G401 (cell line): ENCODE results near the gene DKC1. TPM values are rescaled to one million over a fixed set of nuclear protein-coding genes. Genes with fewer than 3 reads are reported as not detected.

Experiments used
- DNase-seq: peaks from one replicate; pipeline ENCODE4 v3.0.0-alpha.2; 2015; ENCODE audit warnings: low spot score
- in situ Hi-C: cut with HindIII; loops from 2 replicates; pipeline ENCODE4 v1.10.0; 2016; ENCODE audit warnings: low sequenced_read_pairs, mixed read lengths
- total RNA-seq: library from RNA; depleted of rRNA; stranded (reverse); fragments of >200 nt; shearing (Covaris generic); gene quantifications from 2 replicates; pipeline ENCODE4 v1.2.3, GENCODE V29; 2014

Gene DKC1
- total RNA-seq, 1 experiment from 2014 or later, result 56.7 TPM

GRCh38 chrX:154780968-154781367 lies 18.3 kb downstream of the DKC1 start:
- in situ Hi-C loops, result no loop called here
- no peak for DNase-seq

- DNase-seq, result no peak
- in situ Hi-C loops, result no loop called here
Observed at GRCh38 chrX:154784149-154784995, 21.7 kb downstream of the DKC1 start.

GRCh38 chrX:154785716-154786115 lies 23.1 kb downstream of the DKC1 start:
- in situ Hi-C loops, result no loop called here
- DNase-seq, result no peak

DNA sequence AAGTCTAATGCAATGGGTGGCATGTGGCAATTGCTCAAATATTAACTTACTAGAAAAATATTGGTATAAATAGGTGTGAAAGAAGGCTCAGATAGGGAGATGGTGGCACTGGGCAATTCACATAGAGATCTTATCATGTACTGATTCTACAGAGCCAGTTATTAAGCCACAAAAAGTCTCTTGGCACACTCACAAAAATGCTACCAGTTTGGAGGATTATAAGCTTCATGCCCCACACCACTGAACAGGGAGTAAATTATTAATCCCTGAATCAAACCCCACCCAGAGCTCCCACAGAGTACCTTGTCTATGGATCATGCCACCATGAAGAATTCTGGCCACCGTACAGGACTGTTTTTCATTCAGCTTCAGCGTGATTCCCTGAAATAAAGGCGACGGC lies 28.8 kb downstream of the DKC1 start:
- no peak for DNase-seq
- in situ Hi-C loops, result no loop called here

GRCh38 chrX:154791939-154792338 lies 29.3 kb downstream of the DKC1 start:
- DNase-seq, result no peak

DNA sequence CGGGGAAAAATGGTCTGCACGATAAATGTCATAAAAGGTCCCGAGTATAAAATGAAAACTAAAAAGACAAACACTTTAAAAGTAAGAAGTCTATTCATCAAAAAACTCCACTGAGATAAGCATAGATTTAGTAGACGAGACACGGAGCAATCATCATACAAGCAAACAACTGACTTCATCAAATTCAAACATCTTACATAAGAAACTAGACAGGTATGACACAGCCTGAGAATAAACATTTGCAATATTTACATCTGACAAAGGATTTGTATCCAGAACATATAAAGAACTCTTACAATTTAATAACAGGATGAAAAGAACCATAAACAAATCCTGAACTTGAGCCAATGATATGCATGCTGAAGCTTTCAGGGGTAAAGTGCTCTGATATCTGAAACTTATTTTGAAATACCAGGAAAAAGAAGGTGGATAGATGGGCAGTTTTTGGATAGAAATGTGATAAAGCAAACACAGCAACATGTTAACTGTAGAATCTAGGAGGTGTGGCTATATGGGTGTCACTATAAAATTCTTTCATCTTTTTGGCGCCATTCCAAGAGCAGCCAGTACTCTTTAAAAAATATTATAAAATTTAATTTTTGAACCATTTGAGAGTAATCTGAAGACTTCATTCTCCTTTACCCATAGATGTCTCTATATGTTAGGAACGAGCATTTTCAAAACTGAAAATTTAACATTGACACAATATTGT lies 30.6 kb downstream of the DKC1 start:
- in situ Hi-C loops, result no loop called here
- no peak for DNase-seq

More at GRCh38 chrX:154791939-154792338, 29.3 kb downstream of the DKC1 start:
- in situ Hi-C loops, result no loop called here

DNA sequence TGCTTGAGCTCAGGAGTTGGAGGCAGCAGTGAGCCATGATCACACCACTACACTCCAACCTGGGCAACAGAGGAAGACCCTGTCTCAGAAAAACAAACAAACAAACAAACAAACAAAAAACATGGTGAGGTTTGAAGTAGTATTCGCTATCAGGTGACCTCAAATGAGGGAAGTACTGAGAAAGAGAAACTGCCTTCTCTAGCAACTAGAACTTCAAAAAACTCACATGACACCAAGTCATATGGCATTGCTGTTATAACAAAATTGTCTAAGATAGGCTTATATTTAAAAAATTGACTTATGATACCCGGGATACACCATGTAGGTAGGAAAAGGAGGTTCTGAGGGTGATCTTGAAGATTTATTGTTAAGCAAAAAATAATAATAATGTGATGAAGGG lies 32.4 kb downstream of the DKC1 start:
- in situ Hi-C loops, result no loop called here
- DNase-seq, result no peak

DNA sequence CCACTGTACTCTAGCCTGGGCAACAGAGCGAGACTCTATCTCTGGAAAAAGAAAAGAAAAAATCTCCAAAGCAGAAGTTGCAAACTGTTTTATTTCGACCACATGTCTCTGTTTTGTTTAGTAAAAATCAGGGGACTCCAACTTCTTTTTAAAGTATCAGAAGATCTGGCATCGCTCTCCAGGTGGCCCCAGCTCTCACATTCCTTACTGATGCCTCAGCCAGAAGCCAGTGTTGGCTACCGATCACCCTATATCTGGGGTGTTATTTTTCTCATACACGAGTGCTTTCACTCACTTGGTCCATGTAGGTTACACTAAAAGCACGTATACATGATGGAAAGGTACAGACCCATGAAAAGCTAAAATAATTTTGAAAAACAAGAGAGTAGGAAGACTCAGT lies 34.3 kb downstream of the DKC1 start:
- no peak for DNase-seq

DNA sequence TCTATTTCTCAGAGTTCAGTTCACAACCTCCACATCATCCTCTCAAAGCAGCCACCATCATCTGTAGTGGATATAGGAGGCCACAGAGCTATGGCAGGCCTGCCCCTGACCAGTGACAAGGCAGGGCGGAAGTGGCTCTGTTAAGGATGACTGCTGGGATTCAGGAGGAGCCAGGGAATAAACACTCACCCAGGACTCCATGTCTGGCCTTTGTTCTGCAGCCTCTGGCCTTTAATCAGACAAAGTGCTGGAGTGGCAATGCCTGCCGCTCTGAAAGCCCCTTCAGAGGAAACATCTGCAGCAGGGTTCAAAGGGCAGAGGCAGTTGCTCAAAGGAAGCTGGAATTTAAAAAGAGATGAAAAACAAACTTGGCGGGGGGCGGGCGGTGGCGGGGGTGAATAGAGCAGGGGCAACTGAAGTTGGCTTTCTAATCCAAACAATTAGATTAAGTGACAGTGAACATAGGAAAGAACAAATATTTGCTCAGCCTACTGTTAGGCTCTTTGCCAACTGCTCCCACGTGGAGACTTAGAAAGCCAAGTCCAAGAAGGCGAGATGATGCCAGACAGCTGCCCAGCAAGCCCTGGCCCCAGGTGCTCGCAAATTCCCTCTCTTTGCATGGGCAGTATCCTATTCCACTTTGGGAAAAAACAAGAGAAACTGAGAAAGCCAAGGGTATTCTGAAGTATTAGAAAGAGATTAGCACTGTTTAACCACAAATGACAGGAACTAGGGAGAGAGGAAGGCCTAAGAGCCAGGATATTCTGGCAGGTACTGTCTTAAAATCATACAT lies 37.1 kb downstream of the DKC1 start:
- in situ Hi-C loops, result no loop called here
- peak; percentile 4 for DNase-seq

More for the DNA sequence above, 34.3 kb downstream of the DKC1 start:
- in situ Hi-C loops, result no loop called here

DNA sequence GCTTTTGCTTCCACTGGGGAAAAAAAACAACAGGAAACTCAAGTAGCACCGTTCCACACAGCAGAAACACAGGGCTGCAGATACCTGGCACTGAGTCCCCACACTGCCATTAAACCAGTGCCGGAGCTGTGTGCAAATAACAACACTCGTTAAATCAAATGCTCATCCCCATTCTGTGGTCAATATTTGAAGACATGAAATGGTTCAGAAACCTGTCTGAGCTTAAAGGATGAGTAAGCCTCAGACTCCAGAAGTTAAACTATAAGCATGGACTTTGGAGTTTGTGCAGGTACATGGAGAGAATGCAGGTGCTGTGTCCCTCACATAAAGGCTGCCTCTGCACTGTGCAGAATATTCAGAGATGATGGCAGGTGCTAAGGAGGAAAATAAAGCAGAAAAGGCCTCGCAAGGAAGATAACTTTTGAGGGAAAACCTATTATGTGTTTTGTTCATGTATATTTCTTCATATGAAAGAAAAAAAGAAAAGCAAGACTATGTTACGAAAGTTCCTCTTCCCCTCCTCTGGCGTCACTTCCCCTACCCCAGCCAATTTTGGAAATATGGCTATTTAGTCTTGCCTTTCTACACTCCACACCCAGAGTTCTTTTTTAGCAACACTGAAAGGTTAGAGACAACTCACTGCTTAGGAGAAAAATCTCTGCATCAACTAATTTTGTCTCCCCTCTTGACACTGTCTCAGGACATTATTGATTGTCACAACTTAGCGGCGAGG lies 38.0 kb downstream of the DKC1 start:
- DNase-seq, result no peak
- in situ Hi-C loops, result no loop called here

GRCh38 chrX:154802947-154803346 lies 40.3 kb downstream of the DKC1 start:
- DNase-seq, result no peak
- in situ Hi-C loops, result no loop called here

DNA sequence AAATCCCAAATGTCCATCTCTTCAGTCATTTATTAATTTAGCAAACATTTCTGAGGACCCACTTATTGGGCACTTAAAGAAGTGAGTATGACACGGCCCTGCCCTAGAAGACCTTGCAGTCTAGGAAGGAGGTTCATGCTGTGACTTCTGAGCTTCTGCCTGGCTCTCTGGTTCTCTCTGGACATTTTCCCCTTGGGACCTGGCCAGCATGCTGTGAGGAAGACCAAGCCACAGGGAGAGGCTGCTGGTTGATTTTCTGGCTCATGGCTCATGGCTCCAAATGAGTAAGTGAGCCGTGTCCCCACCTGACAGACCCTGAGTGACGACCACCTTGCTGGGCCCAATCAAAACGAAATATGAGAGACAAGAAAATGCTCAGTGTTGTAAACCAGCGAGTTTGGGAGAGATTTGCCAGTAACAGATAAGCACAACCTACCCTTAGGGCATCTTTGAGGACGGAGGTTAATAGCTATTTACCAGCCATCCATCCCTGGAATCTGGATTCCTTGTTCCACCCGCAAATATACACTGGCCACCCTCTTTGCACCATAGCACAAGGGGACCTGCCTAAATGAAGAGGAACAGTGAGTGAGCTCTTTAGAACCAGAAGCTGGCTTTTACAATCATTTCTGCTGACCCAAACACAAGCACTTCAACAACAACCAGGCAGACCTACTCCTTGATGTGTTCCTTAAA lies 41.7 kb downstream of the DKC1 start:
- DNase-seq, result peak; percentile 22
- in situ Hi-C loops, result no loop called here

DNA sequence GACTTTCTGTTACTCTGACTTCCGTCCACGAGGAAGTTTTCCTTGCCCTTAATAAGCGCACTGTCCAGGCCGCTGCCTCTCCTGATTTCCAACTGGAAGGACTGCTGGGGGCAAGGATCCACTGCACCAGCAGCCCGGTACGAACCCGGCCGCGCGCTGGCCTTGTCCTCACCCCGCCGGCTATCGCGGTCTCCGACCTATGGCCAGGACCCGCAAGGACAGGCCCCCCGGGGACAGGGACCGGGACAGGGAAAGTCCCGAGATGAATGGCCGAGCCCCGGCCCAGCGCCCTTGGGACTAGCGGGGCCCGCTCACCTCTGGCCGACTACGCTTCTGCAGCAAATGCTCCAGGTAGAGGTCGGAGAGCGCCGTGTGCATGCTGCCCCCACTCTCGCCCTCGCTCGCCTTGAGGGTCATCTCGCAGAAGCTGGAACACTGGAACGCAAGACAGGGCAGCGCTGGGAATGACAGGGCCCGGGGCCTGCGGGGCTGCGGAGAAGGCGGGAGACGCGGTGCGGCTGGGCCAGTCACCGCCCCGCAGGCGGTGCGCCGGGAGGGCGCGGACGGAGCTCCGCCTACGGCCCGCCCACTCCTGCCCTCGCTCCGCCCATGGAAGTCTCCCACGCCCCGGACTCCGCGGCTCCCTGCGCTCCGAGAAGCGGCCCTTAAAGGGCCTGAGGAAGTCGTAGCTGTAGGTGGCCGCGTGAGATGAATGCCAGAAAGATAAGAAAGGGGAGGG lies 42.5 kb downstream of the DKC1 start, which contains the start of gene MPP1:
Gene MPP1 (minus strand): TSS at position 529 of the 739 bp plus-strand sequence. CDS start 112 bp downstream, at position 417.
- peak; percentile 81 for DNase-seq
- in situ Hi-C loops, result no loop called here

GRCh38 chrX:154805696-154806091 lies 43.0 kb downstream of the DKC1 start:
- no peak for DNase-seq
- in situ Hi-C loops, result no loop called here

- in situ Hi-C loops, result no loop called here
- no peak for DNase-seq
Observed at GRCh38 chrX:154806837-154807501, 44.3 kb downstream of the DKC1 start.

DNA sequence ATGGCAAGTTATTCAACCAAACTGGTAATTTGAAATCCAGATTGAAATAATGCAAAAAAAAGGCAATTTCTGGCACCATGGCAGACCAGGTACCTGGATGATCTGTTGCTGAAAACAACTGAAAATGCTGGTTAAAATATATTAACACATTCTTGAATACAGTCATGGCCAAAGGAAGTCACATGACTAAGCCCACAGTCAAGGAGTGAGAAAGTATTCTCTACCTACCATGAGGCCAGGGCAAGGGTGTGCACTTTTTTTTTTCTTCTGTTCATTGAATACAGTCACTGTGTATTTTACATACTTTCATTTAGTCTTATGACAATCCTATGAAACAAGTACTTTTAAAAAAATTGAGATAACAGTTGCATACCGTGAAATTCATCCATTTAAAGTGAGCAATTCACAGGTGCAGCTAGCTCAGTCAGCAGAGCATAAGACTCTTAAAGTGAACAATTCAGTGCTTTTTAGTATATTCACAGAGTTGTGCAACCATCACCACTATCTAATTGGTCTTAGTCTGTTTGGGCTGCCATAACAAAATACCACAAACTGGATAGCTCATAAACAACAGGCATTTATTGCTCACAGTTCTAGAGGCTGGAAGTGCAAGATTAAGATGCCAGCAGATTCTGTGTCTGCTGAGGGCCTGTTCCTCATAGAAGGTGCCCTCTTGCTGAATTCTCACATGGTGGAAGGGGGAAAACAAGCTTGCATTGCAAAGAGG lies 47.4 kb downstream of the DKC1 start:
- no peak for DNase-seq
- in situ Hi-C loops, result no loop called here
